ENCODE measurements around the gene VENTX. TPM values are rescaled to one million over a fixed set of nuclear protein-coding genes. Genes with fewer than 3 reads are reported as not detected.

Gene VENTX
- total RNA-seq, 1 experiment from 2014 or later = not detected

GRCh38 chr10:133271521-133272300 lies 34.1 kb downstream of the VENTX start:
- in situ Hi-C loops (cut with HindIII; ENCODE audit: low pct_unique_long_range_greater_than_20kb, low sequenced_read_pairs) (no loop called here), intact Hi-C loops (cut with micrococcal nuclease; ENCODE audit: unreplicated experiment) (no loop called here)
- no peak for DNase-seq (ENCODE audit: low read depth, low spot score)
- no TSS peak for BruUV-seq (replicated peaks)
- no peaks in the 10 kb centered on the region for H3K9me3 ChIP-seq (ENCODE audit: control insufficient read depth, insufficient read depth, low read depth, low read length)
- no peak for ATAC-seq
- no peak overlapping the region for H3K4me3 ChIP-seq (ENCODE audit: low read depth in 2 of 2, low read length in 2 of 2)
- ChIA-PET POLR2A (interaction anchor here (0.6 kb wide), 1 partner anchor 10 kb away, joined by 3 read pairs; no protein-coding TSS in a partner anchor), CTCF (no interaction called here)
- H3K27ac ChIP-seq (ENCODE audit: low read length) = no peak overlapping the region
- peaks cover 18% of the 10 kb centered on the region for H3K4me1 ChIP-seq (ENCODE audit: control insufficient read depth, insufficient read depth, low read length)
- no peaks in the 10 kb centered on the region for H3K36me3 ChIP-seq (ENCODE audit: control insufficient read depth, insufficient read depth, low read length)
- H3K27me3 ChIP-seq (ENCODE audit: control insufficient read depth, insufficient read depth, low read length) = no peaks in the 10 kb centered on the region
- TF ChIP-seq CTCF (IDR thresholded peaks at IDR 0.05) (no peak), POLR2AphosphoS5 (IDR thresholded peaks at IDR 0.05; ENCODE audit: low read depth, low read length) (no peak), TCF7L2 (IDR thresholded peaks at IDR 0.05; ENCODE audit: low read depth, low read length) (no peak), SIN3A (IDR thresholded peaks at IDR 0.05; ENCODE audit: borderline replicate concordance, insufficient read depth, low read depth, low read length) (no peak), REST (IDR thresholded peaks at IDR 0.05; ENCODE audit: insufficient read depth in 1 of 2, low read depth in 2 of 2, low read length in 1 of 2) (no peak)

GRCh38 chr10:133272301-133272963 lies 34.8 kb downstream of the VENTX start:
- no peak for TF ChIP-seq CTCF (IDR thresholded peaks at IDR 0.05)
- no peak for TF ChIP-seq TCF7L2 (IDR thresholded peaks at IDR 0.05; ENCODE audit: low read depth, low read length)
- TF ChIP-seq SIN3A (IDR thresholded peaks at IDR 0.05; ENCODE audit: borderline replicate concordance, insufficient read depth, low read depth, low read length) = no peak
- TF ChIP-seq POLR2AphosphoS5 (IDR thresholded peaks at IDR 0.05; ENCODE audit: low read depth, low read length) = no peak
- TF ChIP-seq REST (IDR thresholded peaks at IDR 0.05; ENCODE audit: insufficient read depth in 1 of 2, low read depth in 2 of 2, low read length in 1 of 2) = no peak
- CTCF ChIA-PET = no interaction called here

More at GRCh38 chr10:133272301-133272963, 34.8 kb downstream of the VENTX start:
- intact Hi-C loops (cut with micrococcal nuclease; ENCODE audit: unreplicated experiment) = no loop called here
- Histone ChIP-seq H3K9me3 (ENCODE audit: control insufficient read depth, insufficient read depth, low read depth, low read length) (no peaks in the 10 kb centered on the region), H3K27ac (ENCODE audit: low read length) (no peak overlapping the region), H3K4me1 (ENCODE audit: control insufficient read depth, insufficient read depth, low read length) (peaks cover 23% of the 10 kb centered on the region), H3K27me3 (ENCODE audit: control insufficient read depth, insufficient read depth, low read length) (no peaks in the 10 kb centered on the region), H3K36me3 (ENCODE audit: control insufficient read depth, insufficient read depth, low read length) (no peaks in the 10 kb centered on the region), H3K4me3 (ENCODE audit: low read depth in 2 of 2, low read length in 2 of 2) (no peak overlapping the region)
- no peak for ATAC-seq
- in situ Hi-C loops (cut with HindIII; ENCODE audit: low pct_unique_long_range_greater_than_20kb, low sequenced_read_pairs) = no loop called here
- DNase-seq (ENCODE audit: low read depth, low spot score) = no peak
- POLR2A ChIA-PET = no interaction called here
- BruUV-seq (replicated peaks) = no TSS peak

Data from Panc1 (cell line).